Adrenal gland (tissue), 5 donors: ENCODE data around the gene CRACR2B.

ENCODE experiments used
- CTCF ChIP-seq, 6 experiments: fragments of 450-650 bp in 4 of 6; fragments of 200-600 bp in 2 of 6; sonication (generic) in 1 of 6; IDR thresholded peaks; 1 replicate in 5 of 6; 2 replicates in 1 of 6; pipeline versions ENCODE4 v1.5.1 to v1.8.0; 2016 to 2021; ENCODE audit warnings: antibody characterized with exemption in 6 of 6, mild to moderate bottlenecking in 2 of 6, moderate library complexity in 1 of 6
- POLR2A ChIP-seq, 2 donors: fragments of 450-650 bp; IDR thresholded peaks; one replicate each; pipeline ENCODE4 v1.6.1; 2017; ENCODE audit warnings: antibody characterized with exemption in 2 of 2, mild to moderate bottlenecking in 2 of 2, moderate library complexity in 1 of 2
- donor health status: DM: no; HTN: no; CAD: no.

GRCh38 chr11:789943-790342 is 37.8 kb upstream of the CRACR2B start, which contains the start of gene CEND1:
- TF ChIP-seq CTCF (IDR thresholded peaks at IDR 0.05), result no peak
- no peak for TF ChIP-seq POLR2A (IDR thresholded peaks at IDR 0.05)
